GM15510 (cell line): Measurements from ENCODE around the gene NDST1.

Experiments
- POLR2A ChIP-seq: IDR thresholded peaks from 3 replicates; pipeline ENCODE4 v1.6.1; 2011; ENCODE audit warnings: borderline replicate concordance; ENCODE audit not compliant: insufficient read length; ENCODE audit errors: extremely low read depth

Gene NDST1

GRCh38 chr5:150583541-150584225 is 75.8 kb downstream of the NDST1 start:
- TF ChIP-seq POLR2A = no peak

DNA sequence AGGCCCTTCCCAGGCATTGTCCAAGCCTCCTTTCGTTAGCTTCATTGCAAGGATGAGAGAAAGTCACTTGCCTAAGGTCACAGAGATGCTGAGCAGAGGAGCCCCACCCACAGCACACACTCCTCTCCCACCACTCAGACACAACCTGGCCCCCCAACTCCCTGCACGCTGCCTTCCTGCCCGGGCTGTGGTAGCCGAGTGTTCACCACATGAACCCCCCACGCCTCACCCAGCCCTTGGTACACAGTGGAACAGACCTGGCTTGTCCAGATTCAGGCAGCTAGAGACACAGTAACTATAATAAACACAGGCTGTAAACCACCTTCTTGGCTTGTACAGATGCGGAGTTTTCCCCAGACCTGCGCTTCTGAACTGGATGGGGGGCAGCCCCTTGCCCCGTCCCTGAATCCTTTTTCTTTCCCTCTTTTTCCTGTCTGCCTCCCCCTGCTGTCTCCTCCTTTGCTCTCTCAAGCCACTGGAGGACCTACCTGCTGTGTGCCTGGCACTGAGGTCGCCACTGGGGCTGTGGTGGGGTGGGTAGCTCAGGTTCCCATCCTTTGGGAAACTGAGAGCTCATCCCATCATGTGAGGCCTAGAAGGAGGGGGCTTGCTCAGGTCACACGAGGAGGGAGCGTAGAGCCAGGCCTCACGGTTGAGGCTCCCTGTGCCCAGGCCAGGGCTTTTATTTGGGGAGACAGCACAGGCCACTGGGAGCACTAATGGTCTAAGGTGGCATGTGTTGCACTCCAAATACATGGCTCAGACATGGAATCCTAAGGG is 76.8 kb downstream of the NDST1 start:
- TF ChIP-seq POLR2A = no peak

DNA sequence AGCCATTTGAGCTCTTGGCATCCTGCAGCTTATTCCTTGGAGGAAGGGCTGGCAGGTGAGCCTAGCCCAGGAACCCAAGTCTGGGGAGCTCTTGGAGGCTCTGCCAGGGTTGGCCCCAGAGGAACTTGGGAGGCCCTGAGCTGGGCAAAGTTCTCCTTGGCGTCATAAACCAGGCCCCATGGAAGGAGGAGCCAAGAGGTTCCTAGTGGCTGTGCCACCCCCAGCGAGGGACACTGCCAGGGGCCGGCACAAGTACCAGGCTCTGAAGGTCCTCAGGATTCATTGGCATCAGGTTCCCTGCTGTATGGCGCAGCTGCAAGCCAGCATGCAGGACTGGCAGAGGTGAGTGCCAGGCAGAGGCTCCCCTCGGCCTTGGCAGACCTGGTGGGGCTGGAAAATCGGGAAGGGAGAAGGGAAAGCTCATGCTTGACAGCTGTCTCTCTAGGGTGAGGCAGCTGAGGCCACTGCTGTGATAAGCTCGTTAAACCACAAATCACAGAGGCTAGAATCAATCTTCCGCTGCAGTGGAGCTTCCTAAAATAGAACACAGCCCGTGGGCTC is 77.9 kb downstream of the NDST1 start:
- TF ChIP-seq POLR2A = no peak

- no peak for TF ChIP-seq POLR2A
Measured at GRCh38 chr5:150587016-150587415, 79.1 kb downstream of the NDST1 start.

GRCh38 chr5:150587856-150588595 is 80.1 kb downstream of the NDST1 start:
- no peak for TF ChIP-seq POLR2A

DNA sequence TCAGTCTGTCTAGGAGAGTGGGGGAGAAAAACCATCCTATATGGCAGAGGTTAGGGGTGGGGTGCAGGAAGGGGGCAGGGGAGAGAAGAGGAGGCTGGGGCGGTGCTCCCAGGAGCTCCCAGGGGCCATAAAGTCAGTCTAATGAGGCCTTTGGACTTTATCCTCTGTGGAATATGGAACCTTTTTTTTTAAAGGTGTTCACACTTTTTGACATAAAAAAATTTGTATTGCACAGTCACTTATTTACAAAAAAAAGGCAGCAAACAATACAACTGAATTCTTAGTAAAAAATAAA is 80.6 kb downstream of the NDST1 start:
- TF ChIP-seq POLR2A = no peak

DNA sequence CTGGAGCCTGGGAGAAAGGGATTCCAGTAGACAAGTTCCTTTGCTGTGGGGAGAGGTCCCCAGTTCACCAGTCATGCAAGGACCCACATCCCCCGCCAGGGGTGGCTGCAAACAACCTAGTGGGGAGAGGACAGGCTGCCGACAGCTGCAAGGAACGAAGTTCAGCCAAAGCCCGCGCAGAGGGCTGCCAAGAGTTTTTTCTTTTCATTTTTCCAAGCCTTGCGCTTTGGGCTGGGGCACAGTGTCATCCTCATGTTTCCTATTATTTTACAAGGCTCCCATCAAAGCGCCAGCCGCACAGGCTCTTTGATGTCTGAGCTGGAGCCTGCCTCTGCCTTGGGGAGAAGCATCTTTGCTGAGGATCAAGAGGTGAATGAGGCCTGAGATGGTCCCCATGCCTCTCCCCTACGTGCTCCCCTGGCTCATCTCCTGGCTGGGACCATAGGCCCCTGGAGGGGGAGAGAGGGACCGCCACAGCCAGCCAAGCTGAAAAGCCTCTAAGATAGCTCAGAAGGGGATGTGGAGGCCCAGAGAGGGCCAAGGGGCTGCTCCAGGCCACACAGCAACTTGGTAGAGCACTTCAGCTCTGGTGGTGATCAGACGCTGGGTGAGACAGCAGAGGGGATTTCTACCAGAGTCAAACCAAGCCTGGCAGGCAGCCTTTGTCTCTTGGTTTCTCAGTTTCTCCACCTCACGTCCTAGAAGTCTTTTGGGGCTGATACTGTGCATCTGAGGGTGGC is 82.1 kb downstream of the NDST1 start:
- no peak for TF ChIP-seq POLR2A

GRCh38 chr5:150590979-150591695 is 83.2 kb downstream of the NDST1 start:
- no peak for TF ChIP-seq POLR2A

DNA sequence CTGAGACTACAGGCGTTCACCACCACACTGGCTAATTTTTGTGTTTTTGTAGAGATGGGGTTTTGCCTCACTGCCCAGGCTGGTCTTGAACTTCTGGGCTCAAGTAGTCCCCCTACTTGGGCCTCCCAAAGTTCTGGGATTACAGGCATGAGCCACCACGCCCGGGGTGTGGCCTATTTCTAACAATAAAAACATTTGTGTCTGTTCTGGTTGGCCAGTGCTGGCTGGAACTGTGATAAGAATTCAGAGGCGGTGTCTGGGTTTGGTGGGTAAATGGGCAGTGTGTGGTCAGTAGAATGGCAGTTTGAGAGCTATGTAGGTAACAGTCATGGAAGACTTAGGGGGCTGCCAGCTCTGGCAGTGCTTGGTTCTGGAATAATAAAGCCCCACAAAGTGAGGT is 85.7 kb downstream of the NDST1 start:
- TF ChIP-seq POLR2A = no peak

DNA sequence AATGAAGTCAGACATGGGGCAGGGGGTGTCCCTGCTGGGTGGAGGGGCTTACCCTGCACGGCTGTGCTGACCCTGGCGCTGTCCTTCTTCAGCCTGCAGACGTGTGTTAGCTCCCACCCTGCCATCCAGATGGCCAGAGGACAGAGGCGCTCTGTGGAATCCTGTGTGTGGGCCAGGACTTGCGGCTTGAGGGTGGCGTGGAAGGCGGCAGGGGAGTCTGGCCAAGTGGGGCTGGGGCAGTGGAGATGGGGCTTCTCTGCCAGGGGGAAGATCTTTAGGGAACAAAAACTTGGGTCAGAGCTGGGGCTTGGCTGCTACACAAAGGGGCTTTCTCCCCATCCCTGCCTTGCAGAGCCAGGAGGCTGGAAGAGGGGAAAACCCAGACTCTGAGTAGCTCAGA is 86.1 kb downstream of the NDST1 start:
- TF ChIP-seq POLR2A = no peak

DNA sequence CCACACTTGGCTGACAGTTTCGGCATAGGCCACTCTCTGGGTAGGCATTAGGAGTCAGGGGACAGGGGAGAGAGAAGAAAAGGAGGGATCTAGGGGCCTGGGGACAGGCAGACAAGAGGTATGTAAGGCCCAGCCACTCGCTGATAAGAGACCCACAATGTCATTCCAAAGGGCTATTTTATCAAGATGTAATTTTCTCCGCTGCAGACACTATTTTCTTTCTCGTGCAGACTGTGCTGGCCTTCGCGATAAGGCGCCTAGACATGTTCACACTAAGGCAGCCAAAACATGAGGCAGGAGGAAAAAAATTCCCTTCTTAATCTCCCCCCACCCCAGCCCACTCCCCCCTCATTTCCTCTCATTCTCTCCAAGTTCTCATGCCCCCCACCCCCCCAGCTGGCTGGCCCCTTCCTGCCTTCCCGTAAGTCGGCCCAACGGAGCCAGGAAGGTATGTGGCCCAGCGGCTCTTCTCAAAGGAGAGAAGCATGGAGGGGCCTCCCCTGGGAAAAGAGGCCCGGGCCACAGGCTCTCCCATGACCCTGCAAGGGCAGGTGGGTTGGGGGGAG is 87.6 kb downstream of the NDST1 start:
- TF ChIP-seq POLR2A = no peak

DNA sequence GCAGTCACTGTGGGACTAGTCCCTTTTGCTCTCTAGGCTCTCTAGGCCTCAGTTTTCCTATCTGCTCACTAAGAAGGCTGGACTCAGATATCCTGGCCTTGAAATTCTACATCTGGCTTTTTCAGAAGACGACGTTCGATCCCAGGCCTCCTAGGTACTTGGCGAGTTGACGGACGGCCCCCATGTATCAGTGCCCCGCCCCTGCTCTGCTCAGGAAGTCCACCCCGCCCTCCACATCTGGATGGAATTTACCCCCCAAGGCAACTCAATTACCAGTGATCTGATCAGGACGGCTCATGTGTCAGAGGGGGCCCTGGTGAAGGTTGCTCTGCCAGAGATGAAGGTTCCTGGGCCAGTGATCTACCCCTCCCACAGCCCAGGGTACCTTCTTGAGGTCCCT is 88.4 kb downstream of the NDST1 start:
- TF ChIP-seq POLR2A = no peak

DNA sequence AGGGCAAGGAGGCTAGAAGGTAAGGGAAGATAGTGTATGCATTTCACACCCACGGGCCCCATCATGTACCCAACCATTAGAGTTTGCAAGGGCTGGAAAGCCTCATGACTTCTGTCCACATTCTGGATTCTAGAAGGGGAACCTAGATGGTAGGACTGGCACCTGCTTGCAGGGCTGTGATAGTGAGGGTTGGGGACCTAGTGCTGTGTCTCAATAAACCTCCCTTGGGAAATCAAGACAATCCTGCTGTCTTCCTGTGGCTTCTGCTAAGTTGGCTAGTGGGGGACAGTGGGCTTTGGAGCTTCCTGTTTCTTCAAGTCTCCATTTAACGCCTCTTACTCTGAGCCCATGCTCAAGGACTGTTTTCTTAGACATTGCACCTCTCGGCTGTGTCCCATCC is 88.9 kb downstream of the NDST1 start:
- no peak for TF ChIP-seq POLR2A

GRCh38 chr5:150598006-150598405 is 90.1 kb downstream of the NDST1 start:
- TF ChIP-seq POLR2A = no peak
